GM18909 (cell line): ENCODE measurements around the gene BAHCC1.

Experiments
- ATAC-seq: cut with Tn5 transposase; IDR thresholded peaks from one replicate; pipeline ENCODE4 v1.9.1; 2021; ENCODE audit warnings: mild to moderate bottlenecking; ENCODE audit not compliant: unreplicated experiment, poor library complexity

Gene BAHCC1

DNA sequence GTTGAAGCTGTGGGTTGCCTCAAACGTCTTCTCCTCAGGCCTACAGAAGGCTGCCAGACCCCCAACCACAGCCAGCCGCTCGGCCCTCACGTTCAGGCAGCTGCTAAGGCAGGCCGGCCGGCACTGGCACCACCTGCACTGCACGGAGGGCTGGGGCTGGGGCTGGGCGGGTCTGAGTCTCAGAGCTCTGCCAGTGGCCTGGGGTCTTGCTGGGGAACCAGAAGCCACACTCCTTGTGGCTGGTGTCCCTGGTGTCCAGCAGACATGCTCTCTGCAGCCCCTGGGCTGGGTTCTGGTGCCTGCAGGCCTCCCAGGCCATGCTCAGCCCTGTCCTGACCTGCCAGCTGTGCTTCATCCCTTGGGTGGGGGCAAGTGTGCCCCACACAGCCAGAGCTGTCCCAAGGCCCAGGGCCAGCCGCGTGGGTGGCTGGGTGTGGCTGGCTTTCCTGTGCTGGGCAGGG, 42.0 kb downstream of the BAHCC1 start:
- ATAC-seq, result no peak

DNA sequence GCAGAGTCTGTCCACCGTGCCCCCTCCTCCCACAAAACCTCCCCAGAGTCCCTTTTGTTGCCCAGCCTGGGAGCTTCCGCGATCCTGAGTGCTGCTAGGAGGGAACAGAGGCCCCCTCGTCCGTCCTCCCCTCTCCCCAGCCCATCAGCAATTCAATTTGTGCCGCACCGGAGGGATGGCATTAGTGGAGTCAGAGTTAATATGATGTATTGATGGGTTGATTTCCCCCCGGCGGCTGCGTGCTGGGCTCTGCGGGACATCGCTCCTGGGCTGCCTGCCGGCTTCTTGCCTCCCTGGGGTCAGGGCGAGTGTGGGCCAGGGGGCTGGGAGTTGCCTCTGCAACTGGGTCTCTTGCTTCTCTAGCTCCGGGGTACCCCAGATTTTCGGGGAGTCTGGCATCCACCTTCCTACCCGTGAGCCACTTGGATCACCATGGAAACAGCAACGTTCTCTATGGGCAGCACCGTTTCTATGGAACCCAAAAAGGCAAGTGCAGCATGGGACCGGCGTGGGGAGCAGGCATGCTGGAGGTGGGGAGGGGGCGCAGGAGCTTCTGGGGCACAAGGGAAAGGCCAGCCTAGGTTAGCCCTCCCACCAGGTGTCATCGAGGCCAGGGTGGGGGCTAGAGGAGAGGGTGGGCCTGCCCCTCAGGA, 42.9 kb downstream of the BAHCC1 start:
- ATAC-seq, result no peak

GRCh38 chr17:81438688-81439087, 43.4 kb downstream of the BAHCC1 start:
- ATAC-seq, result no peak

DNA sequence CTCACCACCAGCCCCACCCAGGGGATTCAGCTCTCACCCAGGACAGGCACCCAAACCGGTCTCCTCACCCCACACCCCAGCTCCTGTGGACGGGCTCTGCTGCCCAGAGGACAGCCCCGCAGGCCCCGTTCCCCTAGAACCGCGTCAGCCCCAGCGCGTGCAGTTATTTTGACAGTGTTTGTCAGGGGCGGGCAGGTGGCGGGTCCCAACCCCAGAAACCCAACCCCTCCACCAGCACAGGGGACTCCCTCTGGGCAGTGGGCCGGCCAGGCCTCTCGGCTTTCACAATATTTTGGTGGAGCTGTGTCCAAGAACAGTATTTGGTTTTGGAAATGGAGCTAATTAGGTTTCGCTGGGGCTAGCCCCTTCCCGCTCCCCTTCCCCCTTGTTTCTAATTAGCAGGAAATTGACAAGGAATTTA, 44.8 kb downstream of the BAHCC1 start:
- no peak for ATAC-seq

DNA sequence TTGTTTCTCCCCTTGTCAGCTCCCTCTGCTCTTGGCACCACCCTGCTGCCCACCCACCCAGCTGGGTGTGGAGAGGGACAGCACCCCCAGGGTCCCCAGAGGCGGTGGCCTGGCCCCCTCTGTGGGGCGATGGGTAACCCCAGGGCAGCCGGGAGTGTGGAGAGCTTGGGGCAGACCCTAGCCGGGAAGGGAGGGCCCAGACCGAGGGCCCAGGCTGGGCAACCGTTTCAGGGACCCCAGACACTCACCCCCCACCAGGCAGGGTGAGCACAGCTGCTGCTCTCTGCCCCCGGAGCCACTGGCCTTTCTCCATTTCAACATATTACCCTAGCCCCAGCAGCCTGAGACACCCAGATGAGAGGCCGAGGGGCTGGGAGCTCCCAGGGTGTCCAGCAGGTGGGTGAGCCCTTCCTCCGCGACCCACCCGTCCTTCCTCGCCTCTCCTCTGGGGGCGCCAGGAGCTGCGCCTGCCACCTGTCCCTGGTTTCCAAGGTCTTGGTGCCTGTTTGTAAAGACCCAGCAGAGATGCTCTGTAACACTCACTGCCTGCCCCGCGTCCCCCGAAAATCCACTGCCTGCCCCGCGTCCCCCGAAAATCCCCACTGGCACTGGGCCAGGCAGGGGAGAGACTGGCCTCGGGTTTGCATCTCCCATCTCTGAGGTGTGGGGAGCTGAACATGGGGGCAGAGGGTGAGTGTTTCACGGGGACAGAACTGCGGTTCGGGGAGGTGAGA, 45.4 kb downstream of the BAHCC1 start:
- no peak for ATAC-seq

- no peak for ATAC-seq
Observed at GRCh38 chr17:81442791-81443190, 47.5 kb downstream of the BAHCC1 start.

DNA sequence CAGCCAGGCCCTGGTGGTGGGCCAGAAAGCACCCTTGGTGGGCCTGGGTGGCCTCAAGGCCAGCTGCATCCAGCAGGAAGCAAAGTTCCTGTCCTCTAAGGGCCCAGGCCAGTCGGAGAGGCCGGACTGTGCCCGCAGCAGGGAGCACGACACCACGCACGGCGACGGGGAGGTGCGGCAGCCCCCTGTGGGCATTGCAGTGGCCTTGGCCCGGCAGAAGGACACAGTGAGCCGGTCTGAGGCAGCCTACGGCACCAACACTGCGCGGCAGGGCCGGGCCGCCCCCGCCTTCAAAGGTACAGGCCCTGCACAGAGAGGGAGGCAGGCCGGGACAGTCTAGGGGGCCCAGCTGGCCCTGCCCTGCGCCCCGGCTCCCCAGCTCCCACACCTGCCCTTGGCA, 48.0 kb downstream of the BAHCC1 start:
- no peak for ATAC-seq

DNA sequence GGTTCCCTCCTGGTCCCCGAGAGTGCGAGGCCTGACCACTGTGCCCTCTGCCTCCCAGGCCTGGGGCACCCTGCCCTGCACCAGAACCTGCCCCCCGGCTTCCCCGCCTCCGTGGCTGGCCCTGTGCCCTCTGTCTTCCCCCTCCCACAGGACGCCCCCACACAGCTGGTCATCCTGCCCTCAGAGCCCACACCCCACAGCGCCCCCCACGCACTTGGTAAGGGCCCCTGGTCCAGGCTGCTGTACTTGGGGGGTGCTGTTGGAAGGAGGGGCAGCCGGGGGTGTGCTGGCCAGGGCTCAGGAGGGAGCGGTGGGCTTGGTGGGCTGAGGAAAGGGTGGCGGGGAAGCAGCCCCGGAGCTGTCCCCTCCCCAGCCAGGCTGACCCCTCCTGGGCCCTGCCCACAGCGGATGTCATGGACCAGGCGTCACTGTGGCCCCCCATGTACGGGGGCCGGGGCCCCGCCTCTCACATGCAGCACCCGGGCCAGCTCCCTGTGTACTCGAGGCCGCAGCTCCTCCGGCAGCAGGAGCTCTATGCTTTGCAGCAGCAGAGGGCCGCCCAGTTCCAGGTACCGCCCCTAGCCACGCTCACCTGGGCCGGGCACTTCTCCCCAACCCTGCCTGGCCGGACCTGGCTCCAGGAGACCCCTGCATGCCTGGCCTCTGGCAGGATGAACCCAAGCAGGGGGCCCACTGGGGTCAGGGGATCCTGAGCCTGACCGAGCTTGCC, 49.5 kb downstream of the BAHCC1 start:
- ATAC-seq, result no peak

- ATAC-seq, result no peak
Observed at GRCh38 chr17:81445642-81446503, 50.6 kb downstream of the BAHCC1 start.

- no peak for ATAC-seq
Observed at GRCh38 chr17:81447331-81447933, 52.2 kb downstream of the BAHCC1 start.

DNA sequence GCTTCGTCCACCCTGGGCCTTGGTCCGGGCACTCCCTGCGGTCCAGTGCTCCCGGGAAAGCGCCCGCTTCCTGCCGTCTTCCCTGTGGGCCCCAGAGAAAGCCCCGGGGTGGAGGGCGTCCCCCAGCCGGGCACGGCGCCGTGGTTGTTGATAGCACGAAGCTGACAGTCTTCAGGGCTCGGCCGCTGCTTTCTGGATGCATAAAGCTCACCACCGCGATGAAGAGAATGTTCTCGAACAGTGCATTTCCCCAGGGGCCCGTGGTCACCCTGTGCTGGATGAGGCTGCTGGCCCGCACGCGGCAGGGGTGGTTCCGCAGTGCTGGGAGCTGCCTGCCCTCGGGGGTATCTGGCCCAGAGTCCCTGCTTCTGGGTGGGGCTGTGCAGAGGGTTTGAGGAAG, 53.2 kb downstream of the BAHCC1 start:
- ATAC-seq, result no peak

GRCh38 chr17:81448950-81449349, 53.7 kb downstream of the BAHCC1 start:
- ATAC-seq, result no peak

DNA sequence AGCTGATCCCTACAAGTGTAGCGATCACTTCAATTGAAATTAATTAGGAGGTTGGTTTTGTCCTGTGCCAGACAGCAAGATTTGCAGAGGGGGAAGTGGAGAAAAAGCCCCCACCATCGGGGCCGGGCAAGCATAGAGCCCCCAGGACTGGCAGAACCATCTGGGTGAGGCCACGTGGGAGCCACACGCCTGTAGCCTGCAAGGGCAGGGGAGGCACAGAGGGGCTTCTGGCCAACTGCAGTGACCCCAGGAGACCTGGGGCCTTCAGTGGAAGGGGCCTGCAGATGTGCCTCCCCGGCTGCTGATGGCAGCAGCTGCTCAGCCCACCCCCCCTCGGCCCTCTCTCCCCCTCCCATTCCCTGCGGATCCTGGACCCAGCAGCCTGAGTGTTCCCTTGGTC, 54.1 kb downstream of the BAHCC1 start:
- no peak for ATAC-seq

- ATAC-seq, result no peak
Observed at GRCh38 chr17:81451823-81452222, 56.6 kb downstream of the BAHCC1 start.

DNA sequence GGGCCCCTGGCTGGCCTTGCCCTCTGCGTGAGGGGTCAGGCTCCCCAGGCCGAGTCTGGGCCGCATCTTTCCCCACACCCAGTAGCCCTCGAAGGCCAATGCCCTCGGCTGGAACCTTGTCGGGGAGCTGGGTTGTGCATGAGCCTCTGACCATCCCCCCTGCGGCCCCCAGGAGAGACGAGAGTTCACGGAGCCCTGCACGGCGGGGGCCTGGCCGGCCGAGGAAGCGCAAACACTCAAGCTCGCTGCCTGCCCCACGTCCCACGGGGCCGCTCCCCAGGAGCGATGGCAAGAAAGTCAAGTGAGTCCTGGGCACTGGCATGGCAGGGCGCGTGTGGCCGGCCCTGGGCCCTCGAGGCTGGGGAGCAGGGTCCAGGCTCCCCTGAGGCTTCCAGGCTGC, 57.3 kb downstream of the BAHCC1 start:
- ATAC-seq, result no peak

DNA sequence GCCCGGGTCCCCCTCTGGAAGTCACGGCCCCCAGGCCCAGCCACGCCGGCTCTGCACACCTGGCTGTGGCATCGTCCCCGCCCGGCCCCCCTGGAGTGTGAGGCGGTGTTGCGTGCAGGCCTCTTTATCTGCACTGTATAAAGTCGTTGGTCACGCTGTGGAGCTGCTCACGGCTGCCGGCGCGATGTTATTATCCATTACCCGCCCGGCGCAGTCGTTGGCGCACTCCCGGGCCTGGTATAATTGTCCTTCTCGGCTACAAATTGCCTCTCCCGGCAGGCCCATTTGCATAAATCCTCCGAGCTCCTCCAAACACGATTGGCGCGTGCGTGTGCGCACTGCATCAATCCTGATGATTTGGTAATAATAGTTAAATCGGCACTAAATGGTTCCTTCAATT, 57.8 kb downstream of the BAHCC1 start:
- no peak for ATAC-seq

DNA sequence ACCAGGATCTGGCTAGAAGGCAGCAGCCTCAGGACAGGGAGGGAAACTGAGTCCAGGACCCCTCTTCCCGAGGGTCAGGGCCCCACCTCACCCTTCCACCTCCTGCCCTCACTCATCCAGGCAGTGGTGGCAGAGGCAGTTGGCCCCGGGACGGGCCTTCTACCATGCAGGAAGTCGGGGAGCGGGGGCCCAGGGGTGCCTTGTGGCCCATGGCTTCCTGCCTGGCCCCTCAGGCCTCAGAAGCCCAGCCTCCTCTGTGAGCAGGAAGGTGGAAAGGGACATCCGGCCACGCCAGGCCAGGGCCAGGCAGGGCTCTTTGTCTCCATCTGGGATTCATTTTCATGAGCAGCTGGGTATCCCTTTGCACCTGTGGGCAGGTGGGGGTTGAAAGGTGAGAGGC, 58.5 kb downstream of the BAHCC1 start:
- no peak for ATAC-seq

GRCh38 chr17:81454473-81454872, 59.2 kb downstream of the BAHCC1 start:
- ATAC-seq, result no peak

GRCh38 chr17:81455387-81455786, 60.1 kb downstream of the BAHCC1 start:
- ATAC-seq, result no peak

DNA sequence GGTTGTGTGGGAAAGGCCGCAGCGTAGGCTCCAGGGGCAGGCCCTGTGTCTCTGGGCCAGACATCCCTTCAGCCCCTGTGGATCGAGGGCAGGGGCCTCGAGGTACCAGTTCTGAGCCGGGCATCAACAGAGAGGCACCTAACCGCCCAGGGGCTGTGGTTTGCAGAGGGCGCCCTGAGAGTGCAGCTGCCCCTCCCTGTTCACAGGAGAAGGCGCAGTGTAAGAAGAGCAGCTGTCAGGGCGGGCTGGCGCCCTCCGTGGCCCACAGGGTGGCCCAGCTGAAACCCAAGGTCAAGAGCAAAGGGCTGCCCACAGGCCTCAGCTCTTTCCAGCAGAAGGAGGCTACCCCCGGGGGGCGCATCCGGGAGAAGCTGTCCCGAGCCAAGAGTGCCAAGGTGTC, 60.8 kb downstream of the BAHCC1 start:
- no peak for ATAC-seq
